H9 (cell line): ENCODE measurements around the gene MRTO4. TPM values are rescaled to one million over a fixed set of nuclear protein-coding genes. Genes with fewer than 3 reads are reported as not detected.

ENCODE experiments used
- DNase-seq: peaks from one replicate; pipeline ENCODE4 v3.0.0-alpha.2; 2017
- H2AFZ ChIP-seq: one replicate; pipeline ENCODE4 v1.6.1; 2013; ENCODE audit warnings: mild to moderate bottlenecking, low read length, control low read depth, moderate library complexity
- H2AK5ac ChIP-seq: 2 replicates; pipeline ENCODE4 v1.6.1; 2013; ENCODE audit warnings: low read length, control low read depth, mixed read lengths; ENCODE audit not compliant: insufficient read length
- H2BK120ac ChIP-seq: one replicate; pipeline ENCODE4 v1.6.1; 2013; ENCODE audit warnings: low read depth, mild to moderate bottlenecking, low read length, control low read depth, inconsistent platforms; ENCODE audit not compliant: poor library complexity, severe bottlenecking
- H2BK12ac ChIP-seq: 2 replicates; pipeline ENCODE4 v1.6.1; 2013; ENCODE audit warnings: low read length, control low read depth, mixed read lengths, low read depth; ENCODE audit not compliant: insufficient read length
- H2BK15ac ChIP-seq: 2 replicates; pipeline ENCODE4 v1.6.1; 2013; ENCODE audit warnings: low read depth, low read length, control low read depth
- H2BK20ac ChIP-seq: one replicate; pipeline ENCODE4 v1.6.1; 2013; ENCODE audit warnings: low read depth, mild to moderate bottlenecking, low read length, control low read depth, inconsistent platforms; ENCODE audit not compliant: poor library complexity, severe bottlenecking
- H2BK5ac ChIP-seq: 2 replicates; pipeline ENCODE4 v1.6.1; 2013; ENCODE audit warnings: low read length, control low read depth, mixed read lengths; ENCODE audit not compliant: insufficient read length
- H3K14ac ChIP-seq: 2 replicates; pipeline ENCODE4 v1.6.1; 2013; ENCODE audit warnings: low read length, control low read depth; ENCODE audit not compliant: insufficient read depth
- H3K18ac ChIP-seq: 2 replicates; pipeline ENCODE4 v1.6.1; 2013; ENCODE audit warnings: low read depth, mild to moderate bottlenecking, mixed read lengths, low read length, control low read depth; ENCODE audit not compliant: insufficient read length
- H3K23ac ChIP-seq: 2 replicates; pipeline ENCODE4 v1.6.1; 2013; ENCODE audit warnings: low read length, control low read depth, mixed read lengths, low read depth; ENCODE audit not compliant: insufficient read length
- H3K23me2 ChIP-seq: 2 replicates; pipeline ENCODE4 v1.6.1; 2013; ENCODE audit warnings: low read depth, mild to moderate bottlenecking, mixed read lengths, low read length, control low read depth; ENCODE audit not compliant: insufficient read length, poor library complexity, severe bottlenecking
- H3K27ac ChIP-seq: 2 replicates; pipeline ENCODE4 v1.5.1; 2013; ENCODE audit warnings: low read length, control low read depth, mixed read lengths, low read depth; ENCODE audit not compliant: insufficient read length
- H3K27me3 ChIP-seq: 2 replicates; pipeline ENCODE4 v1.6.1; 2013; ENCODE audit warnings: low read length, control low read depth, inconsistent platforms; ENCODE audit not compliant: insufficient read depth
- H3K4ac ChIP-seq: 2 replicates; pipeline ENCODE4 v1.6.1; 2013; ENCODE audit warnings: low read depth, mild to moderate bottlenecking, control low read depth, inconsistent platforms, low read length, moderate library complexity
- H3K4me1 ChIP-seq: 2 replicates; pipeline ENCODE4 v1.6.1; 2013; ENCODE audit warnings: low read length, control low read depth, inconsistent platforms; ENCODE audit not compliant: insufficient read depth
- H3K4me2 ChIP-seq: 2 replicates; pipeline ENCODE4 v1.6.1; 2013; ENCODE audit warnings: low read length, control low read depth, mixed read lengths; ENCODE audit not compliant: insufficient read length, insufficient read depth
- H3K56ac ChIP-seq: 2 replicates; pipeline ENCODE4 v1.6.1; 2013; ENCODE audit warnings: low read depth, mild to moderate bottlenecking, mixed read lengths, low read length, control low read depth; ENCODE audit not compliant: insufficient read length
- H3K79me1 ChIP-seq: 2 replicates; pipeline ENCODE4 v1.6.1; 2013; ENCODE audit warnings: low read depth, mild to moderate bottlenecking, moderate library complexity, low read length, control low read depth, inconsistent platforms; ENCODE audit not compliant: insufficient read depth, poor library complexity, severe bottlenecking
- H3K79me2 ChIP-seq: 2 replicates; pipeline ENCODE4 v1.6.1; 2013; ENCODE audit warnings: low read length, control low read depth, inconsistent platforms; ENCODE audit not compliant: insufficient read depth
- H3K9ac ChIP-seq: 2 replicates; pipeline ENCODE4 v1.6.1; 2013; ENCODE audit warnings: low read length, control low read depth, mixed read lengths; ENCODE audit not compliant: insufficient read length; ENCODE audit errors: extremely low read depth
- H3K9me3 ChIP-seq: one replicate; pipeline ENCODE4 v1.6.1; 2013; ENCODE audit warnings: low read depth, low read length, inconsistent platforms; ENCODE audit not compliant: control insufficient read depth
- H3T11ph ChIP-seq: one replicate; pipeline ENCODE4 v1.6.1; 2013; ENCODE audit warnings: mild to moderate bottlenecking, low read length, control low read depth, inconsistent platforms
- H4K20me1 ChIP-seq: one replicate; pipeline ENCODE4 v1.6.1; 2013; ENCODE audit not compliant: control insufficient read depth, insufficient read length, insufficient read depth
- H4K5ac ChIP-seq: 2 replicates; pipeline ENCODE4 v1.6.1; 2013; ENCODE audit warnings: low read depth, mild to moderate bottlenecking, mixed read lengths, low read length, control low read depth; ENCODE audit not compliant: insufficient read length
- H4K8ac ChIP-seq: replicated peaks from 2 replicates; pipeline ENCODE4 v1.6.1; 2013; ENCODE audit warnings: low read length, control low read depth, mixed read lengths, low read depth; ENCODE audit not compliant: insufficient read length
- H4K91ac ChIP-seq: 2 replicates; pipeline ENCODE4 v1.6.1; 2013; ENCODE audit warnings: low read depth, mild to moderate bottlenecking, moderate library complexity, mixed read lengths, low read length, control low read depth; ENCODE audit not compliant: insufficient read length
- H3K27ac Mint-ChIP-seq, 3 experiments: 2 replicates in 2 of 3; 3 replicates in 1 of 3; pipeline ENCODE4 v1.8.0; 2020 to 2021; ENCODE audit warnings: mixed read lengths in 3 of 3, mild to moderate bottlenecking in 1 of 3, moderate library complexity in 1 of 3
- H3K27me3 Mint-ChIP-seq: 2 replicates; pipeline ENCODE4 v1.8.0; 2021; ENCODE audit warnings: low read depth, mild to moderate bottlenecking, moderate library complexity, mixed read lengths
- H3K36me3 Mint-ChIP-seq, 3 experiments: 2 replicates in 2 of 3; 3 replicates in 1 of 3; pipeline ENCODE4 v1.8.0; 2020 to 2021; ENCODE audit warnings: low read depth in 3 of 3, mixed read lengths in 3 of 3; ENCODE audit not compliant: insufficient read depth in 1 of 3
- H3K4me1 Mint-ChIP-seq, 2 experiments: 2 replicates each; pipeline ENCODE4 v1.8.0; 2020; ENCODE audit warnings: mixed read lengths in 2 of 2
- H3K4me3 Mint-ChIP-seq, 2 experiments: 2 replicates in 1 of 2; 3 replicates in 1 of 2; pipeline ENCODE4 v1.8.0; 2020 to 2021; ENCODE audit warnings: mild to moderate bottlenecking in 2 of 2, mixed read lengths in 2 of 2, moderate library complexity in 1 of 2
- H3K9me3 Mint-ChIP-seq, 2 experiments: 2 replicates in 1 of 2; 3 replicates in 1 of 2; pipeline ENCODE4 v1.8.0; 2020; ENCODE audit warnings: mild to moderate bottlenecking in 2 of 2, mixed read lengths in 2 of 2, moderate library complexity in 1 of 2
- WGBS: extraction: QIAGEN DNeasy Blood & Tissue Kit; methylation state at CpG from one replicate; pipeline ENCODE4 v1.1.7; 2013; ENCODE audit warnings: missing lambda C conversion rate, low lambda C conversion rate, mixed read lengths; ENCODE audit not compliant: insufficient read length; ENCODE audit errors: extremely low coverage; 5-methylcytosine and 5-hydroxymethylcytosine counted together
- long read RNA-seq: library from polyadenylated mRNA; unstranded; transcript quantifications from one replicate; pipeline ENCODE4 v2.0.0, GENCODE V29; 2020
- total RNA-seq: library from RNA; stranded (reverse); gene quantifications from 2 replicates; pipeline ENCODE4 v1.2.1, GENCODE V29; 2021
- TF ChIP-seq, protein P1 (sequence below): fragments of 200-600 bp; sonication (generic); conservative IDR thresholded peaks from 3 replicates; pipeline ENCODE4 v1.8.0; 2021; ENCODE audit warnings: antibody characterized with exemption, mild to moderate bottlenecking

Gene MRTO4
- 78.3 and 79.1 TPM in 2 replicates for total RNA-seq
- long read RNA-seq, transcript MRTO4-201 (8 exons, 2,315 nt): major isoform, 211 of 271 reads
- long read RNA-seq, partial matches to known transcripts: 4 of 271 reads
- long read RNA-seq, other reads (novel, unspliced or antisense): 56 of 271 reads

DNA sequence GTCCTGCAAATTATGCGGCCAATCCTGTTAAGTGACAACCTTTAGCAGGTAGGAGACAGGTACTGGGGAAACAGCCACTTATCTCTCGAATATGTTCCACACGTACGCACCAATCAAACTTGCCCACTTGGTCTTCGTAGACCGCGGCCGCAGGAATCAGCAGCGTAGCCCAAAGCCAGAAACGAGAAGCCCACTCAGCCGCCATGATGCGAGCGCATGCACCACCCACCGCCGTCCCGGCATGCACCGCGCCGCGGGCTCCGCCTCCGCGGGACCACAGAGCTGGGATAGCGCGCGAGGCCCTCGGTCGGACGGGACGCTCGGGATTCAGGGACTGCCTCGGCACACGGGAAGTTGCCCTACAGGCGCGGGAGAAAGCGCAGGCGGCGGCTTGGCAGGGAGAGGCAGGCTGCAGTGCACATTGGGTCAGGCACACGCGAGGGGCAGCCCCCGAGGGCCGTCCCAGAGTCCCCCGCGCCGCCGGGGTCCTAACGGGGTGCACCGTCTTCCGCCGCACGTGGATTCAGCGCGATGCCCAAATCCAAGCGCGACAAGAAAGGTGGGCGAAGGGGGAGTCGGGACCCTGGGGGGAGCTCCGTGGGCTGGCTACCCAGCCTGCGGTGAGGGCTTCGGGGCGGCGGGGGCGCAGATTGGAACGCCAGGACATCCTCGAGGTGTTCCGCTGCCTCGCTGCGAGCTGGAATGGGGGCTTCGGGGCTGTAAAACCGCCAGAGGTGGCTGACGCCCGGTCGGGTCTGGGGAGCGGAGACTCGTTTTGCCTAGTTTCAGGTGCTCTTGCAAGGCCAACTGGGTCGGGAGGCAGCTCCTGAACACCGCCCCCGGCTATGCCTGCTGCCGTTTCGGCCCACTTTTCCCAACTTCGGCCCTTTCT lies at the start of gene MRTO4, which contains the start of gene EMC1:
Gene MRTO4, plus strand, starts transcription at position 501 of the 892 bp plus-strand sequence. Its CDS starts 31 bp downstream, at position 532.
Gene EMC1, minus strand, starts transcription at position 220 of the 892 bp plus-strand sequence. Its CDS starts 15 bp downstream, at position 205.
- peak within 1 kb of the TSS; percentile 97 to 99 for H3K4me3 Mint-ChIP-seq
- Histone ChIP-seq H3K27me3 (no peaks in the 10 kb centered on the region), H4K8ac (no peak within 1 kb of the TSS), H2AK5ac (no peak within 1 kb of the TSS), H3K4me1 (peaks cover 4% of the 10 kb centered on the region; the same call in 1 of the 2 replicates), H3K79me2 (peaks cover 53% of the 10 kb centered on the region), H4K91ac (no peak within 1 kb of the TSS), H3K9me3 (no peaks in the 10 kb centered on the region), H3K18ac (peak within 1 kb of the TSS; percentile 92), H2AFZ (no peak within 1 kb of the TSS), H4K20me1 (no peaks in the 10 kb centered on the region), H3K27ac (no peak within 1 kb of the TSS), H3K4me2 (peak within 1 kb of the TSS; percentile 97), H2BK15ac (no peak within 1 kb of the TSS), H3K79me1 (peaks cover 8% of the 10 kb centered on the region), H2BK120ac (no peak within 1 kb of the TSS), H3T11ph (no peak within 1 kb of the TSS), H3K4ac (peak within 1 kb of the TSS; percentile 21; the same call in 1 of the 2 replicates), H2BK12ac (no peak within 1 kb of the TSS), H3K23ac (no peak within 1 kb of the TSS), H2BK5ac (no peak within 1 kb of the TSS), H3K14ac (peak within 1 kb of the TSS; percentile 90), H2BK20ac (no peak within 1 kb of the TSS), H3K56ac (no peak within 1 kb of the TSS), H3K9ac (peak within 1 kb of the TSS; percentile 88), H4K5ac (peak within 1 kb of the TSS; percentile 33), H3K23me2 (peaks cover 7% of the 10 kb centered on the region)
- peaks cover 20 to 22% of the 10 kb centered on the region in 2 experiments for H3K4me1 Mint-ChIP-seq
- peaks cover 13 to 31% (median 17%) of the 10 kb centered on the region in 3 experiments; a peak in 6 of 7 replicates for H3K36me3 Mint-ChIP-seq
- DNase-seq: peak; percentile 87
- no peaks in the 10 kb centered on the region for H3K27me3 Mint-ChIP-seq
- H3K27ac Mint-ChIP-seq: peak within 1 kb of the TSS; percentile 96 to 99 (median 97)
- no CpG with 5 or more reads among the region's 81 CpGs for WGBS
- H3K9me3 Mint-ChIP-seq: no peaks in the 10 kb centered on the region
- TF ChIP-seq, protein P1, sequence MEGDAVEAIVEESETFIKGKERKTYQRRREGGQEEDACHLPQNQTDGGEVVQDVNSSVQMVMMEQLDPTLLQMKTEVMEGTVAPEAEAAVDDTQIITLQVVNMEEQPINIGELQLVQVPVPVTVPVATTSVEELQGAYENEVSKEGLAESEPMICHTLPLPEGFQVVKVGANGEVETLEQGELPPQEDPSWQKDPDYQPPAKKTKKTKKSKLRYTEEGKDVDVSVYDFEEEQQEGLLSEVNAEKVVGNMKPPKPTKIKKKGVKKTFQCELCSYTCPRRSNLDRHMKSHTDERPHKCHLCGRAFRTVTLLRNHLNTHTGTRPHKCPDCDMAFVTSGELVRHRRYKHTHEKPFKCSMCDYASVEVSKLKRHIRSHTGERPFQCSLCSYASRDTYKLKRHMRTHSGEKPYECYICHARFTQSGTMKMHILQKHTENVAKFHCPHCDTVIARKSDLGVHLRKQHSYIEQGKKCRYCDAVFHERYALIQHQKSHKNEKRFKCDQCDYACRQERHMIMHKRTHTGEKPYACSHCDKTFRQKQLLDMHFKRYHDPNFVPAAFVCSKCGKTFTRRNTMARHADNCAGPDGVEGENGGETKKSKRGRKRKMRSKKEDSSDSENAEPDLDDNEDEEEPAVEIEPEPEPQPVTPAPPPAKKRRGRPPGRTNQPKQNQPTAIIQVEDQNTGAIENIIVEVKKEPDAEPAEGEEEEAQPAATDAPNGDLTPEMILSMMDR: no peak
